Measurements from ENCODE around the gene PTPRG.

GRCh38 chr3:61719278-61719977 lies 158.1 kb downstream of the PTPRG start:
- no peak for TF ChIP-seq POLR2A (IDR thresholded peaks at IDR 0.05; ENCODE audit: low read length)
- no peak for TF ChIP-seq GATA1 (IDR thresholded peaks at IDR 0.05; ENCODE audit: low read depth, low read length)
